HG02970 (cell line): ENCODE results near the gene SEH1L.
"Not testable (repeated sequence)": the region's sequence is repeated elsewhere in the genome, so short reads cannot be mapped to it uniquely, and the experiment has no call there.

Source experiments
- ATAC-seq: cut with Tn5 transposase; IDR thresholded peaks from one replicate; pipeline ENCODE4 v1.9.1; 2021; ENCODE audit warnings: mild to moderate bottlenecking, moderate library complexity, moderate number of reproducible peaks; ENCODE audit not compliant: unreplicated experiment, low FRiP score

SEH1L gene, protein sequence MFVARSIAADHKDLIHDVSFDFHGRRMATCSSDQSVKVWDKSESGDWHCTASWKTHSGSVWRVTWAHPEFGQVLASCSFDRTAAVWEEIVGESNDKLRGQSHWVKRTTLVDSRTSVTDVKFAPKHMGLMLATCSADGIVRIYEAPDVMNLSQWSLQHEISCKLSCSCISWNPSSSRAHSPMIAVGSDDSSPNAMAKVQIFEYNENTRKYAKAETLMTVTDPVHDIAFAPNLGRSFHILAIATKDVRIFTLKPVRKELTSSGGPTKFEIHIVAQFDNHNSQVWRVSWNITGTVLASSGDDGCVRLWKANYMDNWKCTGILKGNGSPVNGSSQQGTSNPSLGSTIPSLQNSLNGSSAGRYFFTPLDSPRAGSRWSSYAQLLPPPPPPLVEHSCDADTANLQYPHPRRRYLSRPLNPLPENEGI

GRCh38 chr18:12947285-12948049 lies at the start of gene SEH1L:
TSS of gene SEH1L (plus strand) at chr18:12948011. CDS start at chr18:12948122, 111 bp downstream.
- peak; percentile 82 for ATAC-seq

- ATAC-seq = not testable (repeated sequence)
Measured at GRCh38 chr18:12901208-12901607, 46.6 kb upstream of the SEH1L start.

DNA sequence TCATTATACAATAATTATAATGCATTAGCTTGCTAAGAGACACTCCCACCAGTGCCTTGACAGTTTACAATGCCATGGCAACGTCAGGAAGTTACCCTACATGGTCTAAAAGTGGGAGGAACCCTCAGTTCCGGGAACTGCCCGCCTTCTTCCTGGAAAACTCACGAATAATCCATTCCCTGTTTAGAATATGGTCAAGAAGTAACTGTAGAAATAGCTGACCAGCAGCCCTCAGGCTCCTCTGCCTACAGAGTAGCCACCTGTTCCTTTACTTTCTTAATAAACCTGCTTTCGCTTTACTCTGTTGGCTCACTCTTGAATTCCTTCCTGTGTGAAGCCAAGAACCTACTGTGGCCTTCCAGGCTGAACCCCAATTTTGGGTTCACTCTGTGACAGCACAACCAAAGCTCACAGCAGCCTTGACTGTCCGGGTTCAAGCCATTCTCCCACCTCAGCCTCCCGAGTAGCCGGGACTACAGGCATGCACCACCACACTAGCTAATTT lies 43.7 kb upstream of the SEH1L start:
- no peak for ATAC-seq

- no peak for ATAC-seq
Measured at GRCh38 chr18:12906119-12906518, 41.7 kb upstream of the SEH1L start.

- no peak for ATAC-seq
Measured at GRCh38 chr18:12906773-12907172, 41.0 kb upstream of the SEH1L start.

DNA sequence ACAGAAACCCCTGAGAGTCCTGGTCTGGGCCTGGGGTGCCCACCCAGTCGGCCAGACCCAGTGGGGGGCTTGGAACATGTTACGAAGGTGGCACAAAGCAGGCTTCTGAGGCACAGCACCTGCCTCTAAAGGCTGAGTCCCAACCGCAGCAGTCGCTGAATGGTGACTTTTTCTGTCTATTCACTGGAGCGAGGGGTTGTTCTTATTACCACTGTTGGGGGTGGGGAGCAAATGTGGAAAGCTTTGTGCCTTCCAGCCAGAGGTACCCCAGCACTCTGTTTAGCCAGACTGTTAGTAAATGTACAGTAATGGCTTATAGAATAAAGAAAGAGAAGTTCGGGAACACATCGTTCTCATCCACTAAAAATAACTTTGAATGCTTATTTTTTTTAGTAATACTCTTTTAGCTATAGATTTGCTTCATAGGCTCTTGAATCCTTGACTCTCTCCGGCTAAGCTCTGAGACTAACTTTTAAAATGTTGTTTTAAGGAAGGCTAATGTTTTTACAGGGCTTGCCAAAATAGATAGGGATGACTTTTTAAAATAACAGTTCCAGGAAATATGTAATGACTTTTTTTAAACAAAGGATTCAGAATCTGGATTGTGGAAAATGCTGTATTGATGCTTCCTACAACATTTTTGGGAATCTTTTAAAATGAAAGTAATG lies 40.4 kb upstream of the SEH1L start:
- no peak for ATAC-seq

DNA sequence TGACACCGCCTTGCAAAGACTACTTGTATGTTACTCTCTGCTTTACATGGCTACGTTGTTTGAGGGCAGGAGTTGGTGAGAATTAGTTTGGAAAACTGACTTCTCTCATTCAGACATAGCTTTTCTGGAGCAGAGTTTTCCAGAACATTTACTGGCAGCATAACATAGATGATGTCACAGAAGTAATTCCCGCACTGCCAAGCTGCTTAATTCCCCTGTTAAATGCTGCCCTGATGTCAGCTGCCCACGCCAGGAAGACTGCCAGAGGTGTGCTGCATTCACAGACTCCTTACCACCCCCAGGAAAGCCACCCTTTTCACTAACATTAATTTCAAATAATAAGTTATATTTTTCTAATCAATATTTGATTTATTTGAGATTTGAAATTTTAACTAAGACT lies 39.1 kb upstream of the SEH1L start:
- ATAC-seq = no peak

- ATAC-seq = no peak
Measured at GRCh38 chr18:12911025-12911928, 36.5 kb upstream of the SEH1L start.

GRCh38 chr18:12911929-12912703 lies 35.7 kb upstream of the SEH1L start:
- ATAC-seq = no peak

GRCh38 chr18:12921178-12921577 lies 26.6 kb upstream of the SEH1L start:
- ATAC-seq = no peak

- ATAC-seq = no peak
Measured at GRCh38 chr18:12922266-12922665, 25.5 kb upstream of the SEH1L start.

GRCh38 chr18:12924616-12925015 lies 23.2 kb upstream of the SEH1L start:
- ATAC-seq = no peak

DNA sequence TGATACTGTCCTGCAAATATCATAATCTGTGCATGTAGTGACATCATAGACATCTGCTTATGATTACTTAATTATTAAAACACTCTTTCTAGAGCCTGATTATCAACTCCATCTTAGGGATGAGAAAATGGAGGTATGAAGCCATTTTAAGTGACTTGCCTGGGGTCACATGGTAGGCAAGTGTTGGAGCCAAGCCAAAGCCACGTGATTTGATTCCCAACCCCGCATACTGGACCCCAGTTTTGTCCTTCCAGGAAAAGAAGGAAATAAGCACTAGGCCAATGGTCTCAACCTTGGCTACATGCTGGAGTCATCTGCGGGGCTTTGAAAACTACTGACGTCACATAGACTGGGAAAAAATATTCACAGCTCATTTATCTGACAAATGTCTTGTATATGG lies 19.6 kb upstream of the SEH1L start:
- ATAC-seq = no peak

GRCh38 chr18:12928641-12929040 lies 19.2 kb upstream of the SEH1L start:
- no peak for ATAC-seq

GRCh38 chr18:12929477-12930083 lies 18.2 kb upstream of the SEH1L start:
- ATAC-seq = no peak

GRCh38 chr18:12930376-12930775 lies 17.4 kb upstream of the SEH1L start:
- ATAC-seq = no peak

- no peak for ATAC-seq
Measured at GRCh38 chr18:12930908-12931307, 16.9 kb upstream of the SEH1L start.

GRCh38 chr18:12933327-12933726 lies 14.5 kb upstream of the SEH1L start:
- ATAC-seq = no peak
